Measurements from ENCODE around the gene FLNC. TPM values are rescaled to one million over a fixed set of nuclear protein-coding genes. Genes with fewer than 3 reads are reported as not detected.
A peak's percentile ranks its signal among the peaks of the same experiment; 100 is the strongest.

Gene FLNC
- total RNA-seq, 1 experiment from 2014 or later, result 0.42 TPM

GRCh38 chr7:128791121-128791971 lies 38.9 kb upstream of the FLNC start, which contains the start of gene CCDC136:
CCDC136 (plus strand) TSS chr7:128791968; CDS start chr7:128792412, 444 bp downstream.
- H3K27me3 Mint-ChIP-seq (ENCODE audit: unreplicated experiment), result peaks cover 70% of the 10 kb centered on the region
- H3K4me3 Mint-ChIP-seq (ENCODE audit: low read depth, unreplicated experiment), result peak within 1 kb of the TSS; percentile 76
- intact Hi-C loops (cut with micrococcal nuclease; ENCODE audit: unreplicated experiment), result loop anchor here (5.0 kb wide), 1 partner anchor 91 kb away; no protein-coding TSS in a partner anchor
- no peaks in the 10 kb centered on the region for H3K9me3 Mint-ChIP-seq (ENCODE audit: low read depth, unreplicated experiment)
- TF ChIP-seq CTCF (IDR thresholded peaks at IDR 0.05; ENCODE audit: unreplicated experiment), result no peak
- no peaks in the 10 kb centered on the region for H3K4me1 Mint-ChIP-seq (ENCODE audit: low read depth, unreplicated experiment)
- no TSS peak for BruUV-seq (replicated peaks)
- peak; percentile 71 for DNase-seq
- no peak within 1 kb of the TSS for H3K27ac Mint-ChIP-seq (ENCODE audit: unreplicated experiment)
- H3K36me3 Mint-ChIP-seq (ENCODE audit: insufficient read depth, unreplicated experiment), result peaks cover 15% of the 10 kb centered on the region
- CTCF ChIA-PET, result interaction anchor here (0.5 kb wide), 1 partner anchor 91 kb away, joined by 3 read pairs; no protein-coding TSS in a partner anchor

- DNase-seq, result no peak
- CTCF ChIA-PET, result no interaction called here
- no peak for TF ChIP-seq CTCF (IDR thresholded peaks at IDR 0.05; ENCODE audit: unreplicated experiment)
- Mint-ChIP-seq H3K4me1 (ENCODE audit: low read depth, unreplicated experiment) (no peaks in the 10 kb centered on the region), H3K4me3 (ENCODE audit: low read depth, unreplicated experiment) (peak overlapping the region; percentile 76), H3K36me3 (ENCODE audit: insufficient read depth, unreplicated experiment) (peaks cover 15% of the 10 kb centered on the region), H3K27me3 (ENCODE audit: unreplicated experiment) (peaks cover 70% of the 10 kb centered on the region), H3K27ac (ENCODE audit: unreplicated experiment) (no peak overlapping the region), H3K9me3 (ENCODE audit: low read depth, unreplicated experiment) (no peaks in the 10 kb centered on the region)
- BruUV-seq (replicated peaks), result no TSS peak
- intact Hi-C loops (cut with micrococcal nuclease; ENCODE audit: unreplicated experiment), result loop anchor here (5.0 kb wide), 1 partner anchor 90 kb away; no protein-coding TSS in a partner anchor
Observed at GRCh38 chr7:128791972-128792327, 38.3 kb upstream of the FLNC start.

- CTCF ChIA-PET, result no interaction called here
- DNase-seq, result no peak
- H3K9me3 Mint-ChIP-seq (ENCODE audit: low read depth, unreplicated experiment), result no peaks in the 10 kb centered on the region
- H3K27me3 Mint-ChIP-seq (ENCODE audit: unreplicated experiment), result peaks cover 70% of the 10 kb centered on the region
- BruUV-seq (replicated peaks), result no TSS peak
- no peak for TF ChIP-seq CTCF (IDR thresholded peaks at IDR 0.05; ENCODE audit: unreplicated experiment)
- intact Hi-C loops (cut with micrococcal nuclease; ENCODE audit: unreplicated experiment), result loop anchor here (5.0 kb wide), 1 partner anchor 90 kb away; no protein-coding TSS in a partner anchor
- no peaks in the 10 kb centered on the region for H3K4me1 Mint-ChIP-seq (ENCODE audit: low read depth, unreplicated experiment)
- peak overlapping the region; percentile 76 for H3K4me3 Mint-ChIP-seq (ENCODE audit: low read depth, unreplicated experiment)
- H3K27ac Mint-ChIP-seq (ENCODE audit: unreplicated experiment), result no peak overlapping the region
- peaks cover 15% of the 10 kb centered on the region for H3K36me3 Mint-ChIP-seq (ENCODE audit: insufficient read depth, unreplicated experiment)
Observed at GRCh38 chr7:128792471-128793180, 37.6 kb upstream of the FLNC start.

- TF ChIP-seq CTCF (IDR thresholded peaks at IDR 0.05; ENCODE audit: unreplicated experiment), result no peak
- Mint-ChIP-seq H3K4me3 (ENCODE audit: low read depth, unreplicated experiment) (no peak overlapping the region), H3K27ac (ENCODE audit: unreplicated experiment) (no peak overlapping the region)
Observed at GRCh38 chr7:128793181-128793547, 37.0 kb upstream of the FLNC start.

More at GRCh38 chr7:128793181-128793547, 37.0 kb upstream of the FLNC start:
- Mint-ChIP-seq H3K36me3 (ENCODE audit: insufficient read depth, unreplicated experiment) (peaks cover 15% of the 10 kb centered on the region), H3K9me3 (ENCODE audit: low read depth, unreplicated experiment) (no peaks in the 10 kb centered on the region), H3K27me3 (ENCODE audit: unreplicated experiment) (peaks cover 69% of the 10 kb centered on the region), H3K4me1 (ENCODE audit: low read depth, unreplicated experiment) (no peaks in the 10 kb centered on the region)
- no TSS peak for BruUV-seq (replicated peaks)
- CTCF ChIA-PET, result no interaction called here
- no peak for DNase-seq
- intact Hi-C loops (cut with micrococcal nuclease; ENCODE audit: unreplicated experiment), result loop anchor here (5.0 kb wide), 1 partner anchor 89 kb away; no protein-coding TSS in a partner anchor
